ENCODE data around the gene RARRES1. TPM values are rescaled to one million over a fixed set of nuclear protein-coding genes. Genes with fewer than 3 reads are reported as not detected.

The RARRES1 gene
- polyA plus RNA-seq (ENCODE audit: insufficient read length in 12 of 12) = 10 to 100 TPM in 1 of 12 donors, 1 to 10 TPM in 9, under 1 TPM in 1, not detected in 1; 0.89 to 36.8 (median 3.7) TPM
- long read RNA-seq, donor 1, transcript RARRES1-201 (6 exons, 1,952 nt) = major isoform, 174 of 463 reads
- long read RNA-seq, donor 1, transcript RARRES1-204 (4 exons, 839 nt) = minor isoform, 7 of 463 reads
- long read RNA-seq, donor 1, partial matches to known transcripts = 253 of 463 reads
- long read RNA-seq, donor 1, other reads (novel, unspliced or antisense) = 29 of 463 reads
- long read RNA-seq, donor 2 = 0 reads
- long read RNA-seq, donor 3, partial matches to known transcripts = 0 of 2 reads
- long read RNA-seq, donor 3, other reads (novel, unspliced or antisense) = 0 of 2 reads
- long read RNA-seq, donor 4, partial matches to known transcripts = 19 of 19 reads
- long read RNA-seq, donor 4, other reads (novel, unspliced or antisense) = 0 of 19 reads
- long read RNA-seq, donor 5, partial matches to known transcripts = 0 of 3 reads
- long read RNA-seq, donor 5, other reads (novel, unspliced or antisense) = 0 of 3 reads
- long read RNA-seq, donor 6, partial matches to known transcripts = 0 of 1 reads
- long read RNA-seq, donor 6, other reads (novel, unspliced or antisense) = 0 of 1 reads
- long read RNA-seq, donor 7 = 0 reads
- long read RNA-seq, donor 8, partial matches to known transcripts = 0 of 2 reads
- long read RNA-seq, donor 8, other reads (novel, unspliced or antisense) = 0 of 2 reads
- long read RNA-seq, donor 9, partial matches to known transcripts = 0 of 1 reads
- long read RNA-seq, donor 9, other reads (novel, unspliced or antisense) = 0 of 1 reads
- long read RNA-seq, donor 10, partial matches to known transcripts = 0 of 2 reads
- long read RNA-seq, donor 10, other reads (novel, unspliced or antisense) = 0 of 2 reads
- long read RNA-seq, donor 11, partial matches to known transcripts = 0 of 2 reads
- long read RNA-seq, donor 11, other reads (novel, unspliced or antisense) = 0 of 2 reads

- peak; percentile 49 for DNase-seq
These were observed at the start of gene RARRES1 for GRCh38 chr3:158731938-158732855. Gene RARRES1, minus strand, starts transcription at chr3:158732457. Its CDS starts 42 bp downstream, at chr3:158732415.

GRCh38 chr3:158781849-158782248, 49.6 kb upstream of the RARRES1 start:
- no peak for DNase-seq

GRCh38 chr3:158781191-158781590, 48.9 kb upstream of the RARRES1 start:
- DNase-seq = no peak

GRCh38 chr3:158780766-158781165, 48.5 kb upstream of the RARRES1 start:
- DNase-seq = no peak

- DNase-seq = no peak
These were observed 45.1 kb upstream of the RARRES1 start for GRCh38 chr3:158777161-158777873.

GRCh38 chr3:158776531-158776930, 44.3 kb upstream of the RARRES1 start:
- DNase-seq = no peak

- DNase-seq = no peak
These were observed 43.5 kb upstream of the RARRES1 start for GRCh38 chr3:158775426-158776410.

GRCh38 chr3:158774965-158775364, 42.7 kb upstream of the RARRES1 start:
- DNase-seq = no peak

- peak; percentile 61 for DNase-seq
These were observed 41.9 kb upstream of the RARRES1 start for GRCh38 chr3:158773845-158774830.

GRCh38 chr3:158773166-158773565, 40.9 kb upstream of the RARRES1 start:
- DNase-seq = no peak

- no peak for DNase-seq
These were observed 39.7 kb upstream of the RARRES1 start for GRCh38 chr3:158771982-158772381.

GRCh38 chr3:158771577-158771976, 39.3 kb upstream of the RARRES1 start:
- DNase-seq = no peak

GRCh38 chr3:158770741-158771350, 38.6 kb upstream of the RARRES1 start:
- DNase-seq = no peak

- no peak for DNase-seq
These were observed 37.9 kb upstream of the RARRES1 start for GRCh38 chr3:158769952-158770740.

GRCh38 chr3:158769549-158769948, 37.3 kb upstream of the RARRES1 start:
- no peak for DNase-seq

- peak; percentile 88 for DNase-seq
These were observed 36.8 kb upstream of the RARRES1 start for GRCh38 chr3:158768881-158769543.
